HG02981 (cell line): ENCODE results near the gene MAN1A2.
"Not testable (repeated sequence)": the region's sequence is repeated elsewhere in the genome, so short reads cannot be mapped to it uniquely, and the experiment has no call there.

ENCODE experiments used
- ATAC-seq: cut with Tn5 transposase; IDR thresholded peaks from one replicate; pipeline ENCODE4 v1.9.1; 2021; ENCODE audit warnings: mild to moderate bottlenecking, moderate library complexity; ENCODE audit not compliant: unreplicated experiment

Gene MAN1A2

DNA sequence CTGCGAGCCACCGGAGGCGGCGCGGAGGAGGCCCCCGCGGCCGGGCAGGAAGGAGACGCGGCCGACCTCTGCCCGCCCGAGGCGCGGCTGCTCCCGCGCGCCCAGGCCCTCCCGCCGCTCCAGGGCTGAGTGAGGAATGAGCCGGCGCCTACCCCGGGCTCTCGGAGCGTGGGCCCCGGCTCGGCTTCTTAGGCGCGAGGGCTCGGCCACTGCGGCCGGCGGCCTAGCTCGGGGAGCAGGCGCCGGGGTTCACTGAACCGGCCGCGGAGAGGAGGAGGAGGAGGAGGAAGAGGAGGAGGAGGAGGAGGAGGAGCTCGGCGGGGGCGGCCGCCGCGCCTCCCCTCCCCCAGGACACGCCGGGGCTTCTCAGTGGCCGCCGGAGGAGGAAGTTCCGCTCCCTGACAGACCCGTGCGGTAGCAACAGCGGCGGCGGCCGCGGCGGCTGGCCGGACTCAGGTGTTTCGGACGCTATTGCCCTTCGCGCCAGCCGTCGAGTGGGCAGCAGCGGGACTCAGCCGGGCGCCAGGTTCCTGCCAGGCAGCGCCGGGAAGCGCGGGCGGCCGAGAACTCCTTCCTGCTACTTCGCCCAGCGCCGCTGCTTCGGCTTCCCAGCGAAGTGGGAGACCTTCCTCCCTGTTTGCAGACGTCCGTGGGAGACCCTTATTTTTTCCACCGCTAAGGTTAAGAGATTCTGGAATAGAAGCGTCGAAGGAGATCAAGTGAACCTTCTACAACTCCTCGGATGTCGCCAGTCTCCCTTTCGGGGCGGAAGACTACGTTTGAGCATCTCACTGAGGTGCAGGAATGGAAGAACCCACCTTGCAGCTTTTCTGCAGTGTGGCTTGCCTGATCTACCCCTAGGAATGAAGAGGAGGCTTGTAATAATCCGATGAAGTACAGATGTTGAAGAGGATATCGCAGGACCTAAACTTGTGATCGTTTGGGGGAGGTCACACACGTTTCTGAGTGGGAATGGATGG lies at the start of gene MAN1A2:
Gene MAN1A2 (plus strand): TSS at position 404 of the 980 bp plus-strand sequence. CDS start 735 bp downstream, outside the sequence.
- ATAC-seq: peak; percentile 58

GRCh38 chr1:117318011-117318410 lies 49.2 kb upstream of the MAN1A2 start:
- no peak for ATAC-seq

GRCh38 chr1:117318426-117318825 lies 48.8 kb upstream of the MAN1A2 start:
- no peak for ATAC-seq

DNA sequence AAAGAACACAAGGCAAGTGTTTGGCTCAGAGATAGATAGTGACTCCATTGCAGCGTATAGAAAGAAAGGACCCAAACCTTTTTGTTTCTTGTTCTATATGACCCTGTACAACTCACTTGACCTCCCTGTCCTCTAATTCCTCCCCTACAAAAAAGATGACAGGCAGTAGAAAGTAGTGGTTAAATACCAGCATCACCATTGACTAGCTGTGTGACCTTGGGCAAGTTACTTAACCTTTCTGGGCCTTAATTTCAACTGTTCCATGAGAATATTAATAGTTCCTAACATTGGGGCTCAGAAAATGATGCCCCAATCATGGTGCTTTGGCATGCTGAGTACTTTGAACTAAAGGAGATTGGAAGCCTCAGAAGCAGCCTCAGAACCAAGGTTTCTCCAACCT lies 46.7 kb upstream of the MAN1A2 start:
- no peak for ATAC-seq

GRCh38 chr1:117321680-117322609 lies 45.3 kb upstream of the MAN1A2 start:
- no peak for ATAC-seq

DNA sequence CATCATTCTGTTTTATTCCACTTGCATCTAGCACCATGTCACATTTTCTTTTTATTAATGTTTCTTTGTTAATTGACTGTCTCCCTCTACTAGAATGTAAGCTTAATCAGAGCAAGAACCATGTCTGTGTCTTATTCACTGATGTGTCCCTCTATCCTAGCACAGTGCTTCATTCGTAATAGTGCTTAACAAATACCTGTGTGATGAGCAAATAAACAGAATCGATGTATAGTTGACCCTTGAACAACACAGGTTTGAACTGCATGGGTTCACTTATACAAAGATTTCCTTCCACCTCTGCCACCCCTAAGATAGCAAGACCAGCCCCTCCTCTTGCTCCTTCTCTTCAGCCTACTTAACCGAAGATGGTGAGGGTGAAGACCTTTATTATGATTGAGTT lies 42.9 kb upstream of the MAN1A2 start:
- no peak for ATAC-seq

- ATAC-seq: not testable (repeated sequence)
These were observed 41.2 kb upstream of the MAN1A2 start for GRCh38 chr1:117326035-117326434.

- no peak for ATAC-seq
These were observed 40.2 kb upstream of the MAN1A2 start for GRCh38 chr1:117327011-117327410.

DNA sequence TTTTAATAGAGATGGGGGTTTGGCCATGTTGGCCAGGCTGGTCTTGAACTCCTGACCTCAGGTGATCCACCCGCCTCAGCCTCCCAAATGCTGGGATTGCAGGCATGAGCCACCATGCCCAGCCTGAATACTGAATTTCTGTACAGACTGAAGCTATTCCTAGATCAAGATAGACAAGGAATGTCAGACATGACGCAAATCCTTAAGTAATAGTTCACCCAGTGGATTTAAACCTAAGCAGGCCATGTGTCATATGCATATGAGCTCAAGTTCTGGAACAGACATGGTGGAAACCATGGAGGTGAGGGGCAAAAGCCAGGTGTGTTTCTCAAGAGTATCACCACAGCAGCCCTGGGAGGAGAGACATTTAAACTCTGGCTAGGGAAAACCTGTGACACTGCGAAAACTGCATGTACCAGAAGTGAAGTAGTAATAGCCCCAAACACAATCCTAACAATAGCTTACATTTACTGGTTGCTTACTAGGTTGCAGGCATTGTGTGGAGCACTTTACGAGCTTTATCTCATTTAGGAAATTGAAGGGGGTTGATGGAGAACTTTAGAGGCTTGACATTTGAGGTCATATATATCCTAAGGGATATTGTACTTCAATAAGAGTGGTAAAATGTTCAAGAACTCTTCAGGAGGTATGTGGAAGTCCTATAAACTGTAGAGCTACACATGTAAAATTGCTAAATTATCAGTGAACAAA lies 31.7 kb upstream of the MAN1A2 start:
- ATAC-seq: no peak

DNA sequence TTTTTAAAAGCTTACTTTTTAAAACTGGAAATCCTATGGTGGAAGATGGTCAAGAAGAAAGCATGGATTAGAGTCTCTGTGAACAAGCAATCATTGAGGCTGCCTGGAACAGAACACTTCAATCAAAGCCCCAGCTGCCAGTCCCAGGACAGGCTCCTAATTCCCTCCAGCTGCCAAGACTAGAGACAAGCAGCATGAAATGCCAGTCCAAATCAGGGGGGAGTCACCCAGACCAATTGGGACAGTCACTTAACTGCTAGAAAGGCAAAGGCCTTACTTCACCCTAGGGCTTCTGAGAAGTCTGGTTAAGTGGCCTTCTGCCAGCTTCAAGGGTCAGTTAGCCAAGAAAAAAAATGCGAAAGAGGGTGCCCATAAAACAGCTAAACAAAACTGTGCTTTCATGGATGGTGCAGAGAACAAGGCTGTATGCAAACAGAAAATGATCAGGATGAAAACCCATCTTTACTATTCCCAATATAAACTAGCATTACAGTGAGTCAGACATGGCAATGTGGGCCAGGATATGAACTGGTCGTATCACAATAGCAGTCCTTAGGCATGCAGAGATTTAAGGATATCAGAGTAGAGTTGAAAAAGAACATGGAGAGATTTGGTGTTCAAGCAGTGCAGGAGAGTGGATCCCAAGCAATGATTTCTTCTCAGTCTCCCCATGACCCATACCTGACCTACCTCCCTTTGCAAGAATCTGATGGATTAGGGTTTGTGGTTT lies 31.0 kb upstream of the MAN1A2 start:
- no peak for ATAC-seq

- no peak for ATAC-seq
These were observed 27.2 kb upstream of the MAN1A2 start for GRCh38 chr1:117339866-117340700.

- no peak for ATAC-seq
These were observed 26.1 kb upstream of the MAN1A2 start for GRCh38 chr1:117341123-117341522.

DNA sequence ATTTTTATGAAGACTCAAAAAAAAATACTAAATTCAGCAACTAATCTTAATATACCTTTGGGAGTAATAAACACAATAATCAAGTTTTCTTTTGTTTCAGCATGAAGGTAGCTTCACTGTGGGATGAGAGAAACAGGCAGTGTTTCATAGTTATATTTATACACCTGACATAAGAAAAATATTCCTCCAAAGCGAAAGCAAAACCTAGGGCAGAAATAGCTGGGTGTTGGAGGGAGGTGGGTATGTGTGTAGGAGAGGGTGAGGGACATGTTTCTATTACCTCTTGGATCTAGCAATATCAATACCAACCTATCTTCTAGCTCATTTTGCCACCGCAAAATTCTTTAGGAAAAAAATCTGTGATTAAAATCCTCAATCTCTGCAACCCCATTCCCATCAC lies 24.9 kb upstream of the MAN1A2 start:
- no peak for ATAC-seq

DNA sequence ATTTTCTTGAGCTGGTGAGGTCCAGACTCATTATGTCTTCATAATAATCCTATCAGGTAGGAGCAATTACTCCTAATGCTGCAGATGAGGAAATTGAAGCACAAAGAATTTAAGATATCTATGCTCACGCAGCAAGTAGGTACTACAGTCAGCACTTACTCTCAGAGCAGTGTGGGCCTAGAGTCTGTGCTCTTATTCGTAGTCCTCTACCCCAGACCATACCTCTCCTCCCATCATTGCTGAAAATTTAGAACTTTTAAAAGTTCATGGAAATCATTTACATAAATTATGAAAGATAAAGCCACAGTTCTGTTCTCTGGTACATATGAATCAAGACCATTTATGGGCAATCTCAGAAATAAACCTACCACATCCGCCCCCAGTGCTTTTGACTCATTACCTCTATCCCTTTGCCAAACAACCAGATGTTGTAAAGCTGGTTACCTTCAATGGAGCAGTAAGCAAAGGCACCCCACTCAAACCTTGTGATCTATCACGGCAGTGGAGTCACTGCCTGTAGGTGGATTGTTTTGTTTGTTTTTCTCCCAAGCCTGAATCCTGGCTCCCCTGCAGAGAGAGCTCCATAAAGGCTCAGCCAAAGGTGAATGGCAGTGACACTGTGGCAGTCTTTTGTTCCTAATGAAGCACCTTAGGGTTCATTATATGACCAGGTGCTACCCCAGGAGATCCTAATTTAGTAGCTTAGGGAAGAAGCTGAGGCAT lies 20.9 kb upstream of the MAN1A2 start:
- no peak for ATAC-seq

DNA sequence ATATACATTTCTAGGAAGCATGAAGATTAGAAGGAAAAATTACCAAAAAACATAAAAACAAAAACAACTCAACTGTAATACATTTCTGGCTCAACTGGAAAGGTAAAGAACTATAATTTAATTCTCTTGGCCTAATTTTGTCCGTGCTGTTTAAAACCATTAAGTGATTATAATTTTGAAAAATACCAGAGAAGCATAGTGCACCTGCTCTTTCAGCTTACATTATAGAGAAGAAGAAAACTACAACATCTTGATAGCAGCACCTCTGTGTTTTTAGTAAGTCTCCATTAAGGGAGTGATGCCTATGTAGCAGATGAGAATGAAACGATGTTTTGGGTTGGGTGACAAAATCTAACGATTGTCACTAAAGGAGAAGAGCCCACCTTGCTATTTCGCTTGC lies 19.3 kb upstream of the MAN1A2 start:
- no peak for ATAC-seq

- not testable (repeated sequence) for ATAC-seq
These were observed 14.6 kb upstream of the MAN1A2 start for GRCh38 chr1:117352695-117353094.

GRCh38 chr1:117357833-117358603 lies 9.2 kb upstream of the MAN1A2 start:
- ATAC-seq: not testable (repeated sequence)

- not testable (repeated sequence) for ATAC-seq
These were observed 8.7 kb upstream of the MAN1A2 start for GRCh38 chr1:117358604-117358887.
